ENCODE results near the gene ISYNA1.

DNA sequence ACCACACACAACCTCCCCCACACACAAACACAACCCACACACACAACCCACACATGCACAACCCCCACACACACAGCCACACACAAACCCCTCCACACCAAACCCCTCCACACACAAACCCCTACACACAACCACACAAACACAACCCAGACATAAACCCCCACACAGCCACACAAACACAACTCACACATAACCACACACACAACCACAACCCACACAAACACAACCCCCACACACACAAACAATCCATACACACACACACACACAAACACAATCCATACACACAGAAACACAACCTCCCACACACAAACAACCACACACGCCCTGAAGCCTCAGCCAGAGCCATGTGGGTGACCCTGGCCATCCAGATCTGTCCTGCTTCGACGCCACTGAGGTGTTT, 30.0 kb upstream of the ISYNA1 start:
- TF ChIP-seq, protein P1, sequence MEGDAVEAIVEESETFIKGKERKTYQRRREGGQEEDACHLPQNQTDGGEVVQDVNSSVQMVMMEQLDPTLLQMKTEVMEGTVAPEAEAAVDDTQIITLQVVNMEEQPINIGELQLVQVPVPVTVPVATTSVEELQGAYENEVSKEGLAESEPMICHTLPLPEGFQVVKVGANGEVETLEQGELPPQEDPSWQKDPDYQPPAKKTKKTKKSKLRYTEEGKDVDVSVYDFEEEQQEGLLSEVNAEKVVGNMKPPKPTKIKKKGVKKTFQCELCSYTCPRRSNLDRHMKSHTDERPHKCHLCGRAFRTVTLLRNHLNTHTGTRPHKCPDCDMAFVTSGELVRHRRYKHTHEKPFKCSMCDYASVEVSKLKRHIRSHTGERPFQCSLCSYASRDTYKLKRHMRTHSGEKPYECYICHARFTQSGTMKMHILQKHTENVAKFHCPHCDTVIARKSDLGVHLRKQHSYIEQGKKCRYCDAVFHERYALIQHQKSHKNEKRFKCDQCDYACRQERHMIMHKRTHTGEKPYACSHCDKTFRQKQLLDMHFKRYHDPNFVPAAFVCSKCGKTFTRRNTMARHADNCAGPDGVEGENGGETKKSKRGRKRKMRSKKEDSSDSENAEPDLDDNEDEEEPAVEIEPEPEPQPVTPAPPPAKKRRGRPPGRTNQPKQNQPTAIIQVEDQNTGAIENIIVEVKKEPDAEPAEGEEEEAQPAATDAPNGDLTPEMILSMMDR (conservative IDR thresholded peaks at IDR 0.05; ENCODE audit: low read depth in 2 of 2), result no peak
- TF ChIP-seq, protein P2, sequence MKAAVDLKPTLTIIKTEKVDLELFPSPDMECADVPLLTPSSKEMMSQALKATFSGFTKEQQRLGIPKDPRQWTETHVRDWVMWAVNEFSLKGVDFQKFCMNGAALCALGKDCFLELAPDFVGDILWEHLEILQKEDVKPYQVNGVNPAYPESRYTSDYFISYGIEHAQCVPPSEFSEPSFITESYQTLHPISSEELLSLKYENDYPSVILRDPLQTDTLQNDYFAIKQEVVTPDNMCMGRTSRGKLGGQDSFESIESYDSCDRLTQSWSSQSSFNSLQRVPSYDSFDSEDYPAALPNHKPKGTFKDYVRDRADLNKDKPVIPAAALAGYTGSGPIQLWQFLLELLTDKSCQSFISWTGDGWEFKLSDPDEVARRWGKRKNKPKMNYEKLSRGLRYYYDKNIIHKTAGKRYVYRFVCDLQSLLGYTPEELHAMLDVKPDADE (IDR thresholded peaks at IDR 0.05), result no peak
- TF ChIP-seq EZH2phosphoT487 (IDR thresholded peaks at IDR 0.05; ENCODE audit: unreplicated experiment), result no peak
- no peak for TF ChIP-seq POLR2AphosphoS5 (IDR thresholded peaks at IDR 0.05; ENCODE audit: low read depth)
- TF ChIP-seq EZH2 (IDR thresholded peaks at IDR 0.05; ENCODE audit: low read depth, unreplicated experiment), result no peak
- no peak for TF ChIP-seq JUNB (IDR thresholded peaks at IDR 0.05; ENCODE audit: unreplicated experiment)
- no peak for TF ChIP-seq NANOG (IDR thresholded peaks at IDR 0.05; ENCODE audit: borderline replicate concordance)
- TF ChIP-seq CREB1 (CRISPR knock-in tag; IDR thresholded peaks at IDR 0.05; ENCODE audit: low read depth), result no peak
- TF ChIP-seq, protein P3, sequence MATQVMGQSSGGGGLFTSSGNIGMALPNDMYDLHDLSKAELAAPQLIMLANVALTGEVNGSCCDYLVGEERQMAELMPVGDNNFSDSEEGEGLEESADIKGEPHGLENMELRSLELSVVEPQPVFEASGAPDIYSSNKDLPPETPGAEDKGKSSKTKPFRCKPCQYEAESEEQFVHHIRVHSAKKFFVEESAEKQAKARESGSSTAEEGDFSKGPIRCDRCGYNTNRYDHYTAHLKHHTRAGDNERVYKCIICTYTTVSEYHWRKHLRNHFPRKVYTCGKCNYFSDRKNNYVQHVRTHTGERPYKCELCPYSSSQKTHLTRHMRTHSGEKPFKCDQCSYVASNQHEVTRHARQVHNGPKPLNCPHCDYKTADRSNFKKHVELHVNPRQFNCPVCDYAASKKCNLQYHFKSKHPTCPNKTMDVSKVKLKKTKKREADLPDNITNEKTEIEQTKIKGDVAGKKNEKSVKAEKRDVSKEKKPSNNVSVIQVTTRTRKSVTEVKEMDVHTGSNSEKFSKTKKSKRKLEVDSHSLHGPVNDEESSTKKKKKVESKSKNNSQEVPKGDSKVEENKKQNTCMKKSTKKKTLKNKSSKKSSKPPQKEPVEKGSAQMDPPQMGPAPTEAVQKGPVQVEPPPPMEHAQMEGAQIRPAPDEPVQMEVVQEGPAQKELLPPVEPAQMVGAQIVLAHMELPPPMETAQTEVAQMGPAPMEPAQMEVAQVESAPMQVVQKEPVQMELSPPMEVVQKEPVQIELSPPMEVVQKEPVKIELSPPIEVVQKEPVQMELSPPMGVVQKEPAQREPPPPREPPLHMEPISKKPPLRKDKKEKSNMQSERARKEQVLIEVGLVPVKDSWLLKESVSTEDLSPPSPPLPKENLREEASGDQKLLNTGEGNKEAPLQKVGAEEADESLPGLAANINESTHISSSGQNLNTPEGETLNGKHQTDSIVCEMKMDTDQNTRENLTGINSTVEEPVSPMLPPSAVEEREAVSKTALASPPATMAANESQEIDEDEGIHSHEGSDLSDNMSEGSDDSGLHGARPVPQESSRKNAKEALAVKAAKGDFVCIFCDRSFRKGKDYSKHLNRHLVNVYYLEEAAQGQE (IDR thresholded peaks at IDR 0.05; ENCODE audit: unreplicated experiment), result no peak
